MCF 10A (cell line): Measurements from ENCODE around the gene ERCC5. TPM values are rescaled to one million over a fixed set of nuclear protein-coding genes. Genes with fewer than 3 reads are reported as not detected.
A peak's percentile ranks its signal among the peaks of the same experiment; 100 is the strongest.

Experiments
- BruUV-seq: library from RNA; stranded (reverse); fragments of 400-500 nt; replicated peaks from 2 replicates; lab custom pipeline; 2021; lab: Mats Ljungman, UMichigan
- CTCF ChIA-PET: fragments of 300-600 bp; sonication (Branson Sonifier 250); formaldehyde crosslinking; extraction: SDS; loops from one replicate; lab custom pipeline; 2021; ENCODE audit warnings: antibody characterized with exemption, inconsistent platforms; lab: Yijun Ruan, JAX
- POLR2A ChIA-PET: fragments of 300-600, 350-650 bp; sonication (Branson Sonifier 250); formaldehyde crosslinking; extraction: SDS; loops from one replicate; lab custom pipeline; 2020; ENCODE audit warnings: antibody characterized with exemption, inconsistent platforms; lab: Yijun Ruan, JAX
- DNase-seq: peaks from one replicate; pipeline ENCODE4 v3.0.0-alpha.2; 2018; ENCODE audit not compliant: unreplicated experiment
- H3K27ac Mint-ChIP-seq: one replicate; pipeline ENCODE4 v1.8.0; 2022; ENCODE audit warnings: mild to moderate bottlenecking, low read depth, mixed read lengths; ENCODE audit not compliant: unreplicated experiment
- H3K27me3 Mint-ChIP-seq: one replicate; pipeline ENCODE4 v1.8.0; 2022; ENCODE audit warnings: mixed read lengths; ENCODE audit not compliant: insufficient read depth, unreplicated experiment
- H3K36me3 Mint-ChIP-seq: one replicate; pipeline ENCODE4 v1.8.0; 2022; ENCODE audit warnings: mild to moderate bottlenecking, moderate library complexity, mixed read lengths; ENCODE audit not compliant: insufficient read depth, unreplicated experiment
- H3K4me1 Mint-ChIP-seq: one replicate; pipeline ENCODE4 v1.8.0; 2022; ENCODE audit warnings: mixed read lengths; ENCODE audit not compliant: insufficient read depth, unreplicated experiment
- H3K4me3 Mint-ChIP-seq: one replicate; pipeline ENCODE4 v1.8.0; 2022; ENCODE audit warnings: mild to moderate bottlenecking, moderate library complexity, mixed read lengths; ENCODE audit not compliant: unreplicated experiment
- H3K9me3 Mint-ChIP-seq: one replicate; pipeline ENCODE4 v1.8.0; 2022; ENCODE audit warnings: mixed read lengths; ENCODE audit not compliant: unreplicated experiment
- intact Hi-C: fragments of 100-400 bp; cut with micrococcal nuclease; formaldehyde crosslinking; loops from 2 replicates; pipeline ENCODE4 v1.14.1; 2022
- total RNA-seq: library from RNA; stranded (reverse); gene quantifications from 2 replicates; pipeline ENCODE4 v1.2.3, GENCODE V29; 2022
- TF ChIP-seq, protein P1 (sequence below): fragments of 200-600 bp; IDR thresholded peaks from one replicate; pipeline ENCODE4 v1.8.0; 2022; ENCODE audit warnings: antibody characterized with exemption, mild to moderate bottlenecking; ENCODE audit not compliant: unreplicated experiment

Gene ERCC5
- total RNA-seq, 1 experiment from 2014 or later = 68.1 TPM

DNA sequence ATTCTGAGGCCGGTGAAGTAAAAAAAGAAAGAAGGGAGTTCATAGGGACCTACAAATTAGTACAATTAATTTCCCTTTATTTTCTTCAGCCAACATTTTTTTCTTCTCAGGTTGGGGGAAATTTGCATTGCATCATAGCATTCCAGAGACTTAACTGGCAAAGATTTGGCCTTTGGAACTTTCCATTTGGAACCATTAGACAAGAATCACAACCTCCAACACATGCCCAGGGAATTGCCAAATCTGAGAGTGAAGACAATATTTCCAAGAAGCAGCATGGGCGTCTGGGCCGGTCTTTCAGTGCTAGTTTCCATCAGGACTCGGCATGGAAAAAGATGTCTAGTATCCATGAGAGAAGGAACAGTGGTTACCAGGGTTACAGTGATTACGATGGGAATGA lies 6.4 kb upstream of the ERCC5 start:
- H3K36me3 Mint-ChIP-seq = peaks cover 58% of the 10 kb centered on the region
- no TSS peak for BruUV-seq
- H3K27me3 Mint-ChIP-seq = no peaks in the 10 kb centered on the region
- DNase-seq = no peak
- TF ChIP-seq, protein P1, sequence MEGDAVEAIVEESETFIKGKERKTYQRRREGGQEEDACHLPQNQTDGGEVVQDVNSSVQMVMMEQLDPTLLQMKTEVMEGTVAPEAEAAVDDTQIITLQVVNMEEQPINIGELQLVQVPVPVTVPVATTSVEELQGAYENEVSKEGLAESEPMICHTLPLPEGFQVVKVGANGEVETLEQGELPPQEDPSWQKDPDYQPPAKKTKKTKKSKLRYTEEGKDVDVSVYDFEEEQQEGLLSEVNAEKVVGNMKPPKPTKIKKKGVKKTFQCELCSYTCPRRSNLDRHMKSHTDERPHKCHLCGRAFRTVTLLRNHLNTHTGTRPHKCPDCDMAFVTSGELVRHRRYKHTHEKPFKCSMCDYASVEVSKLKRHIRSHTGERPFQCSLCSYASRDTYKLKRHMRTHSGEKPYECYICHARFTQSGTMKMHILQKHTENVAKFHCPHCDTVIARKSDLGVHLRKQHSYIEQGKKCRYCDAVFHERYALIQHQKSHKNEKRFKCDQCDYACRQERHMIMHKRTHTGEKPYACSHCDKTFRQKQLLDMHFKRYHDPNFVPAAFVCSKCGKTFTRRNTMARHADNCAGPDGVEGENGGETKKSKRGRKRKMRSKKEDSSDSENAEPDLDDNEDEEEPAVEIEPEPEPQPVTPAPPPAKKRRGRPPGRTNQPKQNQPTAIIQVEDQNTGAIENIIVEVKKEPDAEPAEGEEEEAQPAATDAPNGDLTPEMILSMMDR = no peak
- no peak overlapping the region for H3K4me3 Mint-ChIP-seq
- no peaks in the 10 kb centered on the region for H3K4me1 Mint-ChIP-seq
- H3K9me3 Mint-ChIP-seq = no peaks in the 10 kb centered on the region
- intact Hi-C loops = no loop called here
- H3K27ac Mint-ChIP-seq = peak overlapping the region; percentile 18
- CTCF ChIA-PET = no interaction called here
- POLR2A ChIA-PET = no interaction called here

DNA sequence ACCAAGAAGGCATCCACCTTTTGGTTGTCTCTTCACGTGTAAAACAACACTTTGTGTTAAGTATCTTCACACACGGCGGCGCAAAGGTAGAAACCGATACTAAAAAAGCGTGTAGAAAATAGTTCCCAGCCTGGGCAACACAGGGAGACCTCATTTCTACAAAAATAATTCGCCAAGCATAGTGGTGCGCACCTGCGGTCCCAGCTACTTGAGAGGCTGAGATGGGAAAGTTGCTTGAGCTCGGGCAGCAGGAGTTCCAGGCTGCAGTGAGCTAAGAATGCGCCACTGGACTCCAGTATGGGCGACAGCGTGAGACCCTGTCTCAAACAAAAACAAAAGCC lies 573 bp upstream of the ERCC5 start:
- H3K27me3 Mint-ChIP-seq = no peaks in the 10 kb centered on the region
- peak overlapping the region; percentile 83 for H3K4me3 Mint-ChIP-seq
- peak overlapping the region; percentile 90 for H3K27ac Mint-ChIP-seq
- TF ChIP-seq, protein P1 = no peak
- peaks cover 27% of the 10 kb centered on the region for H3K36me3 Mint-ChIP-seq
- intact Hi-C loops = loop anchor here (1.0 kb wide), 1 partner anchor 249 kb away; the partner anchor contains the start of gene TPP2
- TSS peak; percentile 94 for BruUV-seq
- peaks cover 15% of the 10 kb centered on the region for H3K4me1 Mint-ChIP-seq
- no peaks in the 10 kb centered on the region for H3K9me3 Mint-ChIP-seq
- ChIA-PET CTCF (interaction anchor here (0.7 to 1.8 kb wide), 13 partner anchors 11 to 420 kb away, joined by 3 to 5 read pairs (median 4); no protein-coding TSS in a partner anchor), POLR2A (interaction anchor here (0.6 to 6.9 kb wide), 28 partner anchors 9 to 1627 kb away, joined by 3 to 156 read pairs (median 6); partner anchors contain the start of genes BIVM, POGLUT2, TEX30 and TPP2)
- DNase-seq = no peak

DNA sequence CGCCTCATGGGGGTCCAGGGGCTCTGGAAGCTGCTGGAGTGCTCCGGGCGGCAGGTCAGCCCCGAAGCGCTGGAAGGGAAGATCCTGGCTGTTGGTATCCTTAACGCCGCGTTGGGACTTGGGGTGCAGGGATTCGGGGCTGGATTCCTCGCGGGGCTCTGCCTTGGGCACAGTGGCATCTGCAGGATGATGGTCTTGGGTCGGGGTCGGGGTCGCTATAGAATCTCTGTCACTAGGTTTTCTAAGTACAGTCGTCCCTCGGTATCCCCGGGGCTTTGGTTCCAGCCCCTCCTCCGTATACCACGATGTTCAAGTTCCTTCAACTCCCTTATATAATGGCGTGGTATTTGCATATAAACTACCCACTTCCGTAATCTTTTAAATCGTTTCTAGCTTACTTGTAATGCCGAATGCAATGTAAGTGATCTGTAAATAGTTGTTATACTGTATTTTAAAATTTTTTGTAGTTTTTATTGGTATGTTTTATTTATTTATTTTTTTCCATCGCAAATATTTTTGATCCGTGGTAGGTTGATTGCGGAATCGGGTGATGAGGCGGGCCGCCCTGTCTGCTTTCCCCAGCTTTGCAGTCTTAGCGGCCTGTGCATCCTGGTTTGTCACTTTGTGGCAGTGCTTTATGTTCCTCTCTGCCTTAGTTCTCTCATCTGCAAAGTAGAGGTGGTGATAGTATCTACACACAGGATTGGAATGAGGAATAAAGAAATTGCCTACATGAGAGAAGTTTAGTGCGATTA lies 606 bp downstream of the ERCC5 start:
- DNase-seq = peak; percentile 52
- Mint-ChIP-seq H3K4me3 (peak overlapping the region; percentile 83), H3K4me1 (peaks cover 22% of the 10 kb centered on the region), H3K36me3 (peaks cover 16% of the 10 kb centered on the region), H3K27ac (peak overlapping the region; percentile 90), H3K9me3 (no peaks in the 10 kb centered on the region), H3K27me3 (no peaks in the 10 kb centered on the region)
- intact Hi-C loops = loop anchor here (1.0 to 2.0 kb wide), 5 partner anchors 46 to 266 kb away; partner anchors contain the start of gene TEX30
- BruUV-seq = TSS peak; percentile 33
- TF ChIP-seq, protein P1 = no peak
- POLR2A ChIA-PET = interaction anchor here (0.5 to 6.9 kb wide), 27 partner anchors 10 to 1625 kb away, joined by 3 to 156 read pairs (median 6); partner anchors contain the start of genes BIVM, POGLUT2, TEX30 and TPP2
- CTCF ChIA-PET = interaction anchor here (0.6 to 3.9 kb wide), 10 partner anchors 13 to 1220 kb away, joined by 3 to 25 read pairs (median 3); no protein-coding TSS in a partner anchor
